ENCODE results near the gene OXGR1. TPM values are rescaled to one million over a fixed set of nuclear protein-coding genes. Genes with fewer than 3 reads are reported as not detected.

The OXGR1 gene
- total RNA-seq, 4 donors from 2014 or later: 0.22 TPM; not detected in 3

DNA sequence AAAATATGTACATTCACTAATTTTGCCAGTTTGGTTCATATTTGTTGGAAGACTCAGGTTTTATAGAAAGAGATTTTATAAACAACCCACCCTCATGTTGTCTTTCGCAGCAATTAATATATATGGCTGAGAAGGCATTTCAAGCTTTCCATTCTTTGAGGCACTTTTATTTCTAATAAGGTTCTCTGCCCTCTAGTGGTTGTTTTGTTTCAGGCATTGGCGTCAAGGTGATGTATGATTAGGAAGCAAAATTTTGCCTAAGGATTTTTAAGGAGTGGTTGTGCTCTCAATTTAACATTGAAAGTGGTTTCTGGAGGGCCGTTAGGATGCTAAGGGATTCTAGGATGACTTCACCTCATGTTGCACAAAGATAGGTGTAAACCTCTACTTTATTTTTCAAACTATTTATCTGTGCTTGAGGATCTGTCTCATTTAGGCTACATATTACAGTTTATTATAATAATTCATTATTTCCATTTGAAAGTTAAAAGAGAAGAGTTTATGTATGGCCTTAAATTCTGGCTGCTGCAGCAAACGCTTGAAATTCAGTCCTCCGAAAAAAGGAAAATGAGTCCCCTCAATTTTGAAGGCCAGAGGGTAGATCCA, 35.9 kb downstream of the OXGR1 start:
- TF ChIP-seq, protein P1, sequence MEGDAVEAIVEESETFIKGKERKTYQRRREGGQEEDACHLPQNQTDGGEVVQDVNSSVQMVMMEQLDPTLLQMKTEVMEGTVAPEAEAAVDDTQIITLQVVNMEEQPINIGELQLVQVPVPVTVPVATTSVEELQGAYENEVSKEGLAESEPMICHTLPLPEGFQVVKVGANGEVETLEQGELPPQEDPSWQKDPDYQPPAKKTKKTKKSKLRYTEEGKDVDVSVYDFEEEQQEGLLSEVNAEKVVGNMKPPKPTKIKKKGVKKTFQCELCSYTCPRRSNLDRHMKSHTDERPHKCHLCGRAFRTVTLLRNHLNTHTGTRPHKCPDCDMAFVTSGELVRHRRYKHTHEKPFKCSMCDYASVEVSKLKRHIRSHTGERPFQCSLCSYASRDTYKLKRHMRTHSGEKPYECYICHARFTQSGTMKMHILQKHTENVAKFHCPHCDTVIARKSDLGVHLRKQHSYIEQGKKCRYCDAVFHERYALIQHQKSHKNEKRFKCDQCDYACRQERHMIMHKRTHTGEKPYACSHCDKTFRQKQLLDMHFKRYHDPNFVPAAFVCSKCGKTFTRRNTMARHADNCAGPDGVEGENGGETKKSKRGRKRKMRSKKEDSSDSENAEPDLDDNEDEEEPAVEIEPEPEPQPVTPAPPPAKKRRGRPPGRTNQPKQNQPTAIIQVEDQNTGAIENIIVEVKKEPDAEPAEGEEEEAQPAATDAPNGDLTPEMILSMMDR (IDR thresholded peaks at IDR 0.05; ENCODE audit: low read depth): no peak

DNA sequence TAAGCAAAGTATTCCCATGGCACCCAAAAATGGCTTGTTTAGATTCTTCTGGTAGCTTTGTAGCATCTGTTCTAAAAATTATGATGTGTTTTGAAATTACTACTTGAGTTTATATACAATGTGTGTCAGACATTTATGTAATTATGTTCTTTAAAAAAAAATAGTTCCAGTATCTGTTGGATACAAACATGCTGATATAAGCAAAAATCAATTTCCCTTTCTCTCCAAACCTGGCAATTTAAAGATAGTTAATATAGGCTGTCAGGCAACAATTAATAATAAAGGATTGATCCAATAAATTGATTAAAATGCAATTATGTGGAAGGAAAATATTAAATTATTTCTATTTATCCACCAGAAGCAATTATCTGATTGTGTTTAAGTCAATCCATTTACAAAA, 41.7 kb downstream of the OXGR1 start:
- TF ChIP-seq, protein P1 (IDR thresholded peaks at IDR 0.05; ENCODE audit: low read depth): no peak

DNA sequence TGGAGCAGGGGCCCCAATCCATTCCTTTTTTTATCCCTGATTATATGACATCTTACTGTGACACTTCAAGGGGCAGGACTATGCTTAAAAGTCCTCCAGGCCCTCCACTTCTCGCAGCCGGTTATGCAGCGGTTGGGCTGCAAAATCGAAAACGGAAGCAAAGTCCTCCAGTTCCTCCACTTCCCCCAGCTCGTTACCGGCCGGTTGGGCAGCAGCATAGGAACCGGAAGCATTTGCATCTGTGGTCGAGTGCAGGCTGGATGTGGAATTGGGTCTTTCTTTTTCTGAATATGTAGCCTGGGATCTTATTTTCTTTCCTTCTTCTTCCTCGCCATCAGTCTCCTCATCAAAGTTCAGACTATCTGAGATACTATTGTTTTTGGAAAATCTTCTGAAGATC, 46.1 kb downstream of the OXGR1 start:
- TF ChIP-seq, protein P1 (IDR thresholded peaks at IDR 0.05; ENCODE audit: low read depth): no peak

DNA sequence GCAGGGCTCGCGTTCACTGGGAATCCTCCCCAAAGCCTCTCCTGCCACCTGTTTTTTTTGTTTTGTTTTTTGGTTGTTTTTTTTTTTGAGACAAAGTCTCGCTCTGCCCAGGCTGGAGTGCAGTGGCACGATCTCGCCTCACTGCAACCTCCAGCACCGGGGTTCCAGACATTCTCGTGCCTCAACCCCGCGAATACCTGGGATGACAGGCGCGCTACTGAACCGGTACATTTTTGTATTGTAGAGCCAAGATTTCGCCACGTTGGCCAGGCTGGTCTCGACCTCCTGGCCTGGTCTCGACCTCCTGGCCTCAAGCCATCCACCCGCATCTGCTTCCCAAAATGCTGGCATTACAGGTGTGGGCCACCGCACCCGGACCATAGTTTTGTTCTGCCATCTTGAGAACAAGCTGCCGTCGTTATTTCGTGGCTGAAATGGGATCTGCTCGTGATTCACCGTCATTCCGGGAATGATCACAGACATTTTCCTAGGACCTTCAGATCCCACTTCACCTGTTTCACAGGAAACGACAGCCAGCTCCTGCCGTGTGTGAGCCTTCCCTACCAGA, 46.8 kb downstream of the OXGR1 start:
- TF ChIP-seq, protein P1 (IDR thresholded peaks at IDR 0.05; ENCODE audit: low read depth): no peak

DNA sequence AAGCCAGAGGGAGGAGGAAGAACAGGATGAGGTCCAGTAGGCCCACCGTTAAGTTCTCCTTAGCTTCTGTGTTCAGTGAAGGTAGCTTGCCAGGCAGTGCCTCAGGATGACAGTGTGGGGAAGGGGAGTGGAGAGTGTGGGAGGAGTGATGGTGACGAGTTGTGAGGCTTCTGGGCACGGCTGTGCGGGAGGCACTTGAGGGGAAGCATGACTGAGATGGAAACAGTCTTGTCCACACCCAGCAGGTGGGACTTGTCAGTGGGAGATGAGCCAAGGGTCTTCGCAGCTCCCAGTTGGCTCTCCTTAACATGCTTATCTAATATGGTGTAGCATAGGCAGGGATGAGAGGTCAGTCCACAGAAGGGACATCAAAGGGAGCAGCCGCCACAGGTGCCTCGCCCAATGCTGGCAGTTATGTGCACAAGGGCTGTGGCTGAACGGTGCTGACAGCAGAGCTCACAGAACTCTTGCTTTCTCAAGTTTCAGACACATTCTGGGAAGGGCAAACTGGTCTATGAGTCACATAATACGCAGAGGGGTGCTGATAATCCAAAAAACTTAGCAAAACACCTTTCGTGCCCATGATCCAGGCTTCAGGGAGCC, 47.5 kb downstream of the OXGR1 start:
- TF ChIP-seq, protein P1 (IDR thresholded peaks at IDR 0.05; ENCODE audit: low read depth): no peak

DNA sequence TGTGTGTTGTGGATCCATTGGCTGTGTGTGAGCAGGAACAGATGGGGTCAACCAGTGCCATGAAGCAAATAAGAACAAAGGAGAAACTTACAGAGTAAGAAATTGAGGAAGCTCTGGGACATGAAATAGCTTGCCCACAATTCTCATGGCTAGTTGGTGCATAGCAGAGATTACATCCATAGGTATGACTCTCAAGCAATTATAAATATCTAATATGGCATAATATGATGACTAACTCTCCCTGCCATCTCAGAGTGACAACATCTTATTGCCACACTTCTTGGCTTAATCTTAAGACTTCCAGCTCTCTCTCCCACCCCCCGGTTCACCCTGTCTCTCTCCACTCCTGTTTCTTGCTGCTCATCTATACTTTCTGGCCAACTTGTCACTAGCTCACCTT, 53.3 kb downstream of the OXGR1 start:
- TF ChIP-seq, protein P1 (IDR thresholded peaks at IDR 0.05; ENCODE audit: low read depth): no peak

DNA sequence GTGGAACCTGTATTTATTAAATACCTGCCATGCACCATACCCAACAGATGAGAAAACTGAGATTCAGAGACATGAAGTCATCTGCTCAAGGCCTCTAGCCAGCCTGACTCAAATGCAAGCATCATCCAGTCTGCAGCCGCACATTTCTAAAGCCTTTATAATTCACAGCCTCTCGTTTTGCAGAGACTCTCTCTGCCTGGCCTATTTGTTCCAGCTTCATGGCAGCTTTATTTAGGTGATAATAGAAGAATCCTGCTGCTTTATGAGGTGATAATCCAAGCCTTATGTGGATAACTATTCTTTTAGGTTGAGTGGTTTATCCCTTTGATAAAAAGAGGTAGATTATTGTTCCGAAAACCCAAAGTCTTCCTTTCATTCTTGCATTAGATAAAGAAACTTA, 58.4 kb downstream of the OXGR1 start:
- TF ChIP-seq, protein P1 (IDR thresholded peaks at IDR 0.05; ENCODE audit: low read depth): no peak

Small RNA genes lying within 50 kb of the gene (small RNA-seq; reads per million reads assigned to genes)
- gene RN7SKP7: not detected

Other genes with a start within 250 kb of the OXGR1 start
- gene MBNL2, start 227.9 kb upstream of the OXGR1 start, total RNA-seq: 100 to 1,000 TPM in 1 of 4 donors, 10 to 100 TPM in 3; 83.9 to 141 (median 91.2) TPM